SK-MEL-5 (cell line): ENCODE measurements around the gene THG1L. TPM values are rescaled to one million over a fixed set of nuclear protein-coding genes. Genes with fewer than 3 reads are reported as not detected.
"Not testable (repeated sequence)": the region's sequence is repeated elsewhere in the genome, so short reads cannot be mapped to it uniquely, and the experiment has no call there.

Experiments
- DNase-seq: peaks from one replicate; pipeline ENCODE4 v3.0.0-alpha.2; 2016; ENCODE audit warnings: low read depth, low spot score
- in situ Hi-C: cut with HindIII; loops from 2 replicates; pipeline ENCODE4 v1.10.0; 2016; ENCODE audit warnings: low sequenced_read_pairs, high pct_unique_total_duplicates, low pct_unique_long_range_greater_than_20kb
- total RNA-seq: library from RNA; depleted of rRNA; stranded (reverse); fragments of >200 nt; shearing (Covaris generic); gene quantifications from 2 replicates; pipeline ENCODE4 v1.2.3, GENCODE V29; 2014

THG1L gene
- total RNA-seq, 1 experiment from 2014 or later, result 22.5 TPM

- peak; percentile 67 for DNase-seq
- in situ Hi-C loops, result no loop called here
These were observed 12.7 kb upstream of the THG1L start for GRCh38 chr5:157718519-157718918.

- no peak for DNase-seq
- in situ Hi-C loops, result no loop called here
These were observed 12.0 kb upstream of the THG1L start for GRCh38 chr5:157719245-157719644.

GRCh38 chr5:157721159-157721558, 10.1 kb upstream of the THG1L start:
- in situ Hi-C loops, result no loop called here
- DNase-seq, result no peak

- in situ Hi-C loops, DNase-seq: not testable (repeated sequence)
These were observed 8.3 kb upstream of the THG1L start for GRCh38 chr5:157722895-157723294.

GRCh38 chr5:157726607-157727006, 4.6 kb upstream of the THG1L start:
- in situ Hi-C loops, result not testable (repeated sequence)

GRCh38 chr5:157727858-157728257, 3.4 kb upstream of the THG1L start:
- in situ Hi-C loops, DNase-seq: not testable (repeated sequence)

More at GRCh38 chr5:157726607-157727006, 4.6 kb upstream of the THG1L start:
- DNase-seq, result not testable (repeated sequence)

GRCh38 chr5:157729858-157730257, 1.4 kb upstream of the THG1L start:
- in situ Hi-C loops, result no loop called here

GRCh38 chr5:157730900-157731271, 334 bp upstream of the THG1L start:
- in situ Hi-C loops, result no loop called here
- no peak for DNase-seq

More at GRCh38 chr5:157729858-157730257, 1.4 kb upstream of the THG1L start:
- DNase-seq, result no peak

GRCh38 chr5:157732130-157732514, 902 bp downstream of the THG1L start:
- DNase-seq, result no peak
- in situ Hi-C loops, result no loop called here

- in situ Hi-C loops, result no loop called here
- no peak for DNase-seq
These were observed 1.5 kb downstream of the THG1L start for GRCh38 chr5:157732596-157733262.

- no peak for DNase-seq
- in situ Hi-C loops, result no loop called here
These were observed 3.2 kb downstream of the THG1L start for GRCh38 chr5:157734436-157734835.

- in situ Hi-C loops, result no loop called here
- DNase-seq, result no peak
These were observed 4.8 kb downstream of the THG1L start for GRCh38 chr5:157735991-157736390.

GRCh38 chr5:157739388-157740228, 8.4 kb downstream of the THG1L start:
- DNase-seq, result no peak
- in situ Hi-C loops, result no loop called here

GRCh38 chr5:157740229-157740610, 9.0 kb downstream of the THG1L start:
- DNase-seq, result peak; percentile 56
- in situ Hi-C loops, result no loop called here

- no peak for DNase-seq
- in situ Hi-C loops, result no loop called here
These were observed 9.9 kb downstream of the THG1L start for GRCh38 chr5:157741131-157741530.

- in situ Hi-C loops, result no loop called here
- peak; percentile 70 for DNase-seq
These were observed 12.2 kb downstream of the THG1L start, which contains the start of gene LSM11 for GRCh38 chr5:157743163-157744050. TSS of gene LSM11 (plus strand) at chr5:157743712. CDS start at chr5:157743751, 39 bp downstream.

- in situ Hi-C loops, result no loop called here
- DNase-seq, result no peak
These were observed 13.1 kb downstream of the THG1L start for GRCh38 chr5:157744051-157745011.
